ENCODE data around the gene GCKR. TPM values are rescaled to one million over a fixed set of nuclear protein-coding genes. Genes with fewer than 3 reads are reported as not detected.

The GCKR gene
- total RNA-seq, 1 experiment from 2014 or later: 0.11 TPM

DNA sequence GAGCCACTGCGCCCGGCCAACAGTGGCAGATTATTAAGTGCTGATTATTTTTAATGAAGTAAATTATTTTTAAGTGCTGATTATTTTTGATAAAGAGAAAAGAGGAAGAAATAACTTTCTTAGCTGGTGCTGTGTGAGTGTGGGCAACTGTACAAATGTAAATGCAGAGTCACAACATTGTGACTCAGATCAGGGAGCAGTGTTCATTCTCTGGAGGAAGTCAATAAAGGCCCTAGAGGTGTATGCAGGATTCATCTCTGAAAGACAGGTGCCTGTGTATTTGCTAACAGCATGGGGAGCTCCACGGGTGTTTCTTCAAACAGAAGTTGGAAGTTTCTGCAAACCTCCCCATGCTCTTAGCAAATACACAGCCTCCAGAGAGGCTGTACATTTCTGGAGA lies 48.3 kb upstream of the GCKR start:
- H3K9me3 Mint-ChIP-seq: no peaks in the 10 kb centered on the region

More for the DNA sequence above, 48.3 kb upstream of the GCKR start:
- no peaks in the 10 kb centered on the region for H3K27me3 ChIP-seq (ENCODE audit: insufficient read depth, low read length)
- no peaks in the 10 kb centered on the region for H3K79me2 ChIP-seq (ENCODE audit: insufficient read depth, low read length)
- H3K23me2 ChIP-seq (ENCODE audit: insufficient read length, low read depth, low read length, poor library complexity, severe bottlenecking): no peaks in the 10 kb centered on the region
- no peaks in the 10 kb centered on the region for H3K4me1 ChIP-seq (ENCODE audit: insufficient read depth, low read length)
- H2BK120ac ChIP-seq (ENCODE audit: low read depth, low read length, poor library complexity, severe bottlenecking): no peak overlapping the region
- no peak overlapping the region for H2BK5ac ChIP-seq (ENCODE audit: insufficient read length, low read length)
- no peak overlapping the region for H2BK12ac ChIP-seq (ENCODE audit: insufficient read length, low read depth, low read length)
- no peak overlapping the region for H3K4me2 ChIP-seq (ENCODE audit: insufficient read depth, insufficient read length, low read length)
- no peak overlapping the region for H3K14ac ChIP-seq (ENCODE audit: insufficient read depth, low read length)
- no peak for DNase-seq
- H3K9ac ChIP-seq (ENCODE audit: extremely low read depth, insufficient read length, low read length): no peak overlapping the region
- no peaks in the 10 kb centered on the region for H3K27me3 Mint-ChIP-seq (ENCODE audit: low read depth)
- H3T11ph ChIP-seq (ENCODE audit: low read length): no peak overlapping the region
- H4K5ac ChIP-seq (ENCODE audit: insufficient read length, low read depth, low read length): no peak overlapping the region
- no peak overlapping the region for H3K4me3 Mint-ChIP-seq
- H3K9me3 ChIP-seq (ENCODE audit: control insufficient read depth, low read depth, low read length): no peaks in the 10 kb centered on the region
- no peak overlapping the region for H3K27ac Mint-ChIP-seq
- TF ChIP-seq, protein P1, sequence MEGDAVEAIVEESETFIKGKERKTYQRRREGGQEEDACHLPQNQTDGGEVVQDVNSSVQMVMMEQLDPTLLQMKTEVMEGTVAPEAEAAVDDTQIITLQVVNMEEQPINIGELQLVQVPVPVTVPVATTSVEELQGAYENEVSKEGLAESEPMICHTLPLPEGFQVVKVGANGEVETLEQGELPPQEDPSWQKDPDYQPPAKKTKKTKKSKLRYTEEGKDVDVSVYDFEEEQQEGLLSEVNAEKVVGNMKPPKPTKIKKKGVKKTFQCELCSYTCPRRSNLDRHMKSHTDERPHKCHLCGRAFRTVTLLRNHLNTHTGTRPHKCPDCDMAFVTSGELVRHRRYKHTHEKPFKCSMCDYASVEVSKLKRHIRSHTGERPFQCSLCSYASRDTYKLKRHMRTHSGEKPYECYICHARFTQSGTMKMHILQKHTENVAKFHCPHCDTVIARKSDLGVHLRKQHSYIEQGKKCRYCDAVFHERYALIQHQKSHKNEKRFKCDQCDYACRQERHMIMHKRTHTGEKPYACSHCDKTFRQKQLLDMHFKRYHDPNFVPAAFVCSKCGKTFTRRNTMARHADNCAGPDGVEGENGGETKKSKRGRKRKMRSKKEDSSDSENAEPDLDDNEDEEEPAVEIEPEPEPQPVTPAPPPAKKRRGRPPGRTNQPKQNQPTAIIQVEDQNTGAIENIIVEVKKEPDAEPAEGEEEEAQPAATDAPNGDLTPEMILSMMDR (conservative IDR thresholded peaks at IDR 0.05): no peak
- H2AFZ ChIP-seq (ENCODE audit: low read length): no peak overlapping the region
- H3K79me1 ChIP-seq (ENCODE audit: insufficient read depth, low read depth, low read length, poor library complexity, severe bottlenecking): no peaks in the 10 kb centered on the region
- no peak overlapping the region for H4K8ac ChIP-seq (replicated peaks; ENCODE audit: insufficient read length, low read depth, low read length)
- no peak overlapping the region for H3K18ac ChIP-seq (ENCODE audit: insufficient read length, low read depth, low read length)
- no peak overlapping the region for H2BK15ac ChIP-seq (ENCODE audit: low read depth, low read length)
- H4K20me1 ChIP-seq (ENCODE audit: control insufficient read depth, insufficient read depth, insufficient read length): no peaks in the 10 kb centered on the region
- H4K91ac ChIP-seq (ENCODE audit: insufficient read length, low read depth, low read length): no peak overlapping the region
- no peak overlapping the region for H2BK20ac ChIP-seq (ENCODE audit: low read depth, low read length, poor library complexity, severe bottlenecking)
- H3K27ac ChIP-seq (ENCODE audit: insufficient read length, low read depth, low read length): no peak overlapping the region
- no peak overlapping the region for H2AK5ac ChIP-seq (ENCODE audit: insufficient read length, low read length)
- no CpG with 5 or more reads among the region's 3 CpGs for WGBS (ENCODE audit: extremely low coverage, insufficient read length, low lambda C conversion rate)
- H3K56ac ChIP-seq (ENCODE audit: insufficient read length, low read depth, low read length): no peak overlapping the region
- no peak overlapping the region for H3K23ac ChIP-seq (ENCODE audit: insufficient read length, low read depth, low read length)
- peaks cover under 1% of the 10 kb centered on the region in 2 experiments for H3K4me1 Mint-ChIP-seq
- no peak overlapping the region for H3K4ac ChIP-seq (ENCODE audit: low read depth, low read length)
- H3K36me3 Mint-ChIP-seq (ENCODE audit: insufficient read depth in 1 of 3, low read depth in 3 of 3): peaks cover 10 to 59% (median 40%) of the 10 kb centered on the region in 3 experiments; a peak in 6 of 7 replicates

All from H9 (cell line).